HEK293 (cell line): ENCODE data around the gene SLC22A3.

Experiments used
- CTCF ChIA-PET: fragments of 350-600 bp; formaldehyde crosslinking; extraction: SDS; loops from one replicate; lab custom pipeline; 2021; ENCODE audit warnings: antibody characterized with exemption; lab: Yijun Ruan, JAX
- POLR2A ChIA-PET: fragments of 300-600 bp; formaldehyde crosslinking; extraction: SDS; loops from one replicate; lab custom pipeline; 2020; ENCODE audit warnings: antibody characterized with exemption, inconsistent platforms; lab: Yijun Ruan, JAX
- H3K27ac ChIP-seq: fragments of 200-500 bp; sonication (Bioruptor generic); 2 replicates; pipeline ENCODE4 v1.5.1; 2014; ENCODE audit warnings: low read depth, low read length, control low read depth, inconsistent platforms; ENCODE audit errors: extremely low read depth
- H3K36me3 ChIP-seq, 2 experiments: fragments of 200-500 bp in 1 of 2; sonication (Bioruptor generic) in 1 of 2; 1 replicate in 1 of 2; 2 replicates in 1 of 2; pipeline ENCODE4 v1.5.1; 2014 to 2017; ENCODE audit warnings: inconsistent platforms in 2 of 2, low read length in 2 of 2; ENCODE audit not compliant: control insufficient read depth in 2 of 2, insufficient read depth in 1 of 2
- H3K4me1 ChIP-seq: fragments of 200-500 bp; sonication (Bioruptor generic); 2 replicates; pipeline ENCODE4 v1.5.1; 2014; ENCODE audit warnings: mild to moderate bottlenecking, low read length, inconsistent platforms; ENCODE audit not compliant: control insufficient read depth, insufficient read depth
- H3K4me3 ChIP-seq: 2 replicates; pipeline ENCODE4 v1.5.1; 2011; ENCODE audit warnings: low read depth, mild to moderate bottlenecking, control low read depth, low read length, moderate library complexity
- H3K9me3 ChIP-seq: fragments of 200-500 bp; sonication (Bioruptor generic); 2 replicates; pipeline ENCODE4 v1.5.1; 2014; ENCODE audit warnings: low read depth, low read length, inconsistent platforms; ENCODE audit not compliant: control insufficient read depth, insufficient read depth
- GFI1B ChIP-seq: fragments of 450-650 bp; formaldehyde crosslinking; IDR thresholded peaks from 2 replicates; pipeline ENCODE4 v1.5.1; 2016; ENCODE audit warnings: missing biosample characterization, missing genetic modification characterization
- HOXA7 ChIP-seq: sonication (generic); formaldehyde crosslinking; IDR thresholded peaks from 2 replicates; pipeline ENCODE4 v1.8.1; 2022; ENCODE audit warnings: missing genetic modification reagents, borderline replicate concordance
- KLF16 ChIP-seq: fragments of 450-650 bp; formaldehyde crosslinking; IDR thresholded peaks from 2 replicates; pipeline ENCODE4 v1.5.1; 2017; ENCODE audit warnings: missing biosample characterization, missing genetic modification characterization
- TCF7L2 ChIP-seq: IDR thresholded peaks from 2 replicates; pipeline ENCODE4 v1.6.1; 2011; ENCODE audit warnings: low read depth, mild to moderate bottlenecking, inconsistent platforms, low read length, moderate library complexity, borderline replicate concordance
- ZFP3 ChIP-seq: fragments of 450-650 bp; formaldehyde crosslinking; IDR thresholded peaks from 2 replicates; pipeline ENCODE4 v1.5.1; 2016; ENCODE audit warnings: low read depth, missing biosample characterization, missing genetic modification characterization
- ZNF174 ChIP-seq: fragments of 450-650 bp; formaldehyde crosslinking; IDR thresholded peaks from 2 replicates; pipeline ENCODE4 v1.5.0; 2017; ENCODE audit warnings: missing biosample characterization, mild to moderate bottlenecking, missing genetic modification characterization
- ZNF23 ChIP-seq: fragments of 450-650 bp; formaldehyde crosslinking; IDR thresholded peaks from 2 replicates; pipeline ENCODE4 v1.5.1; 2016; ENCODE audit warnings: missing biosample characterization, missing genetic modification characterization, borderline replicate concordance
- ZNF341 ChIP-seq: fragments of 450-650 bp; formaldehyde crosslinking; IDR thresholded peaks from 2 replicates; pipeline ENCODE4; 2016; ENCODE audit warnings: low read depth, missing biosample characterization, missing genetic modification characterization
- ZNF350 ChIP-seq: fragments of 450-650 bp; formaldehyde crosslinking; IDR thresholded peaks from 2 replicates; pipeline ENCODE4 v1.5.0; 2017; ENCODE audit warnings: missing biosample characterization, mild to moderate bottlenecking, missing genetic modification characterization
- ZNF391 ChIP-seq: fragments of 450-650 bp; formaldehyde crosslinking; IDR thresholded peaks from 2 replicates; pipeline ENCODE4 v1.5.1; 2016; ENCODE audit warnings: low read depth, missing biosample characterization, missing genetic modification characterization, borderline replicate concordance
- ZNF48 ChIP-seq: fragments of 450-650 bp; formaldehyde crosslinking; IDR thresholded peaks from 2 replicates; pipeline ENCODE4 v1.5.1; 2016; ENCODE audit warnings: missing biosample characterization, missing genetic modification characterization
- ZNF488 ChIP-seq: fragments of 450-650 bp; formaldehyde crosslinking; IDR thresholded peaks from 2 replicates; pipeline ENCODE4 v1.5.1; 2016; ENCODE audit warnings: missing biosample characterization, missing genetic modification characterization
- ZNF518A ChIP-seq: fragments of 450-650 bp; formaldehyde crosslinking; conservative IDR thresholded peaks from 2 replicates; pipeline ENCODE4 v1.5.1; 2016; ENCODE audit warnings: low read depth, missing biosample characterization, missing genetic modification characterization
- ZNF624 ChIP-seq: fragments of 450-650 bp; formaldehyde crosslinking; IDR thresholded peaks from 2 replicates; pipeline ENCODE4 v1.5.1; 2017; ENCODE audit warnings: missing biosample characterization, missing genetic modification characterization
- ZNF704 ChIP-seq: fragments of 450-650 bp; formaldehyde crosslinking; IDR thresholded peaks from 2 replicates; pipeline ENCODE4 v1.5.1; 2016; ENCODE audit warnings: missing biosample characterization, missing genetic modification characterization
- ZNF785 ChIP-seq: fragments of 450-650 bp; formaldehyde crosslinking; IDR thresholded peaks from 2 replicates; pipeline ENCODE4 v1.5.1; 2016; ENCODE audit warnings: missing biosample characterization, missing genetic modification characterization
- ZNF837 ChIP-seq: fragments of 450-650 bp; formaldehyde crosslinking; IDR thresholded peaks from 2 replicates; pipeline ENCODE4 v1.5.1; 2016; ENCODE audit warnings: missing biosample characterization, missing genetic modification characterization
- ZNF843 ChIP-seq: fragments of 450-650 bp; formaldehyde crosslinking; IDR thresholded peaks from 2 replicates; pipeline ENCODE4 v1.5.1; 2016; ENCODE audit warnings: missing biosample characterization, missing genetic modification characterization
- ZSCAN16 ChIP-seq: fragments of 450-650 bp; formaldehyde crosslinking; IDR thresholded peaks from 2 replicates; pipeline ENCODE4 v1.5.1; 2016; ENCODE audit warnings: missing biosample characterization, missing genetic modification characterization
- ZSCAN23 ChIP-seq: fragments of 450-650 bp; formaldehyde crosslinking; IDR thresholded peaks from 2 replicates; pipeline ENCODE4 v1.5.1; 2016; ENCODE audit warnings: missing biosample characterization, missing genetic modification characterization
- TF ChIP-seq, protein P1 (sequence below): fragments of 450-650 bp; formaldehyde crosslinking; IDR thresholded peaks from 2 replicates; pipeline ENCODE4 v1.5.1; 2016; ENCODE audit warnings: missing biosample characterization, missing genetic modification characterization

The SLC22A3 gene

DNA sequence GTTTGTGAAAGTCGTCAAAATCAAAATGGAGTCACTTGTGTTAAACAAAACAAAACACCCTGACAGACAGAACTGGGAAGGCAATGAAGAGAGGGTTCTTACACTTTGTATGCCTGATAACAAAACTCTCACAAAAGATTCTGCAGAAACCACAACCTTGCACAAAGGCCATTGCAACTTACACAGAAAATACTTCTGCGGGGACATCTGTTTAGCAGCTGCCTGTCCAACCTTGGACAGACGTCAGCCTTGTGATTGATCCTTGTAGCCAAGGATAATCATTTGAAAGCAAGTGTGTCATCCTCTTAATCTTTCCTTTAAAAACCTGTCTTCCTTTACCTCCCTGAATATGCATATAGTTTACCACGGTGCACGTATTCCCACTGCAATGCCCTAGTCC lies 17.0 kb upstream of the SLC22A3 start:
- Histone ChIP-seq H3K4me3 (no peak overlapping the region), H3K4me1 (no peaks in the 10 kb centered on the region), H3K36me3 (no peaks in the 10 kb centered on the region), H3K9me3 (no peaks in the 10 kb centered on the region), H3K27ac (no peak overlapping the region)
- ChIA-PET POLR2A (no interaction called here), CTCF (interaction anchor here (0.6 kb wide), 1 partner anchor 44 kb away, joined by 3 read pairs; no protein-coding TSS in a partner anchor)
- no peak for TF ChIP-seq ZNF785 (tag by site-specific recombination)
- no peak for TF ChIP-seq ZSCAN16 (tag by site-specific recombination)
- no peak for TF ChIP-seq ZNF350 (tag by site-specific recombination)
- TF ChIP-seq GFI1B (tag by site-specific recombination): no peak
- no peak for TF ChIP-seq ZNF704
- TF ChIP-seq ZNF391 (tag by site-specific recombination): no peak

DNA sequence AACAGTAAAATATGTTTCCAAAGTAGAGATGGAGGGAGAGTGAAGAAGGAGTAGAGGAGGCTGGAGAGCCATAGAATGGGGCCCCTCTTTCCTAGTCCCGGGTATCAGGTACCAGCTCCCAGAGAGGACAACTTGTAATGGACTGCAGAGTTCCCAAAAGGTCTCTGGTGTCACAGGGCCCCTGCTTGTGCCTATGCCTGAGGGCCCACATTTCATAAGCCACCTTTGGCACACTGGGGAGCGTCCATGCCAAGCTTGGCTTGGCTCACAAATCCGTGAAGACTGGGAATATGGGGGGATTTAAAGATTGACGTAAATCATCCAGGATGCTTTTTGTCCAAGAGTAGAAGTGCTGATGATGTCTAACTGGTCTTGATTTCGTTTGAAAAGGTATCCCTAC lies 16.4 kb upstream of the SLC22A3 start:
- H3K36me3 ChIP-seq: no peaks in the 10 kb centered on the region
- CTCF ChIA-PET: interaction anchor here (0.6 kb wide), 1 partner anchor 44 kb away, joined by 3 read pairs; no protein-coding TSS in a partner anchor
- POLR2A ChIA-PET: no interaction called here
- TF ChIP-seq KLF16 (tag by site-specific recombination) (no peak), ZFP3 (no peak), ZNF624 (tag by site-specific recombination) (no peak), HOXA7 (CRISPR knock-in tag) (no peak), TCF7L2 (no peak), ZNF48 (tag by site-specific recombination) (no peak), ZNF23 (tag by site-specific recombination) (no peak)
- no peak overlapping the region for H3K27ac ChIP-seq
- no peaks in the 10 kb centered on the region for H3K4me1 ChIP-seq
- H3K4me3 ChIP-seq: no peak overlapping the region
- H3K9me3 ChIP-seq: no peaks in the 10 kb centered on the region

- ChIA-PET POLR2A (no interaction called here), CTCF (interaction anchor here (0.7 kb wide), 1 partner anchor 11 kb away, joined by 3 read pairs; no protein-coding TSS in a partner anchor)
- H3K4me1 ChIP-seq: no peaks in the 10 kb centered on the region
- H3K27ac ChIP-seq: no peak overlapping the region
- no peak for TF ChIP-seq ZNF624 (tag by site-specific recombination)
- no peak for TF ChIP-seq ZNF843 (tag by site-specific recombination)
- no peak for TF ChIP-seq ZNF174 (tag by site-specific recombination)
- TF ChIP-seq ZNF837 (tag by site-specific recombination): no peak
- no peak for TF ChIP-seq ZNF518A (tag by site-specific recombination)
- no peak for TF ChIP-seq ZNF488 (tag by site-specific recombination)
- no peak for TF ChIP-seq ZSCAN23
- TF ChIP-seq ZNF391 (tag by site-specific recombination): no peak
- no peak for TF ChIP-seq ZNF341
- TF ChIP-seq, protein P1, sequence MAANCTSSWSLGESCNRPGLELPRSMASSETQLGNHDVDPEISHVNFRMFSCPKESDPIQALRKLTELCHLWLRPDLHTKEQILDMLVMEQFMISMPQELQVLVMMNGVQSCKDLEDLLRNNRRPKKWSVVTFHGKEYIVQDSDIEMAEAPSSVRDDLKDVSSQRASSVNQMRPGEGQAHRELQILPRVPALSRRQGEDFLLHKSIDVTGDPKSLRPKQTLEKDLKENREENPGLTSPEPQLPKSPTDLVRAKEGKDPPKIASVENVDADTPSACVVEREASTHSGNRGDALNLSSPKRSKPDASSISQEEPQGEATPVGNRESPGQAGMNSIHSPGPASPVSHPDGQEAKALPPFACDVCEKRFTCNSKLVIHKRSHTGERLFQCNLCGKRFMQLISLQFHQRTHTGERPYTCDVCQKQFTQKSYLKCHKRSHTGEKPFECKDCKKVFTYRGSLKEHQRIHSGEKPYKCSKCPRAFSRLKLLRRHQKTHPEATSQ (tag by site-specific recombination): no peak
- no peaks in the 10 kb centered on the region for H3K36me3 ChIP-seq
- no peak overlapping the region for H3K4me3 ChIP-seq
- H3K9me3 ChIP-seq: no peaks in the 10 kb centered on the region
These were observed 15.1 kb upstream of the SLC22A3 start for GRCh38 chr6:160333101-160333500.
